HL-60 (cell line): ENCODE results near the gene NEK11.
"Not testable (repeated sequence)": the region's sequence is repeated elsewhere in the genome, so short reads cannot be mapped to it uniquely, and the experiment has no call there.

Source experiments
- DNase-seq, 2 experiments: peaks; one replicate each; pipeline ENCODE4 v3.0.0-alpha.2; 2010 to 2020; ENCODE audit warnings: low read depth in 1 of 2, low spot score in 1 of 2
- H3K27ac ChIP-seq: fragments of 250-450 bp; sonication (Bioruptor Pico); replicated peaks from 2 replicates; pipeline ENCODE4 v1.5.1; 2020; ENCODE audit warnings: mild to moderate bottlenecking, moderate library complexity
- H3K27me3 ChIP-seq: fragments of 250-450 bp; sonication (Bioruptor Pico); 2 replicates; pipeline ENCODE4 v1.5.1; 2021; ENCODE audit warnings: mild to moderate bottlenecking, moderate library complexity; ENCODE audit not compliant: insufficient read depth, poor library complexity, severe bottlenecking
- H3K4me3 ChIP-seq: replicated peaks from 2 replicates; pipeline ENCODE4 v1.5.1; 2011; ENCODE audit warnings: mild to moderate bottlenecking, control low read depth, low read length; ENCODE audit not compliant: insufficient read depth
- GABPA ChIP-seq: IDR thresholded peaks from 2 replicates; pipeline ENCODE4 v1.6.1; 2012; ENCODE audit warnings: low read depth
- POLR2AphosphoS5 ChIP-seq: IDR thresholded peaks from 2 replicates; pipeline ENCODE4 v1.6.1; 2012; ENCODE audit warnings: low read depth
- SPI1 ChIP-seq: IDR thresholded peaks from 2 replicates; pipeline ENCODE4 v1.6.1; 2012; ENCODE audit warnings: low read depth, mild to moderate bottlenecking, borderline replicate concordance
- TF ChIP-seq, protein P1 (sequence below): IDR thresholded peaks from 2 replicates; pipeline ENCODE4 v1.6.1; 2012; ENCODE audit warnings: low read depth; ENCODE audit not compliant: insufficient replicate concordance
- TF ChIP-seq, protein P2 (sequence below): IDR thresholded peaks from one replicate; pipeline ENCODE4 v1.5.1; 2011; ENCODE audit warnings: low read length, control low read depth, inconsistent platforms; ENCODE audit not compliant: insufficient read depth

The NEK11 gene

DNA sequence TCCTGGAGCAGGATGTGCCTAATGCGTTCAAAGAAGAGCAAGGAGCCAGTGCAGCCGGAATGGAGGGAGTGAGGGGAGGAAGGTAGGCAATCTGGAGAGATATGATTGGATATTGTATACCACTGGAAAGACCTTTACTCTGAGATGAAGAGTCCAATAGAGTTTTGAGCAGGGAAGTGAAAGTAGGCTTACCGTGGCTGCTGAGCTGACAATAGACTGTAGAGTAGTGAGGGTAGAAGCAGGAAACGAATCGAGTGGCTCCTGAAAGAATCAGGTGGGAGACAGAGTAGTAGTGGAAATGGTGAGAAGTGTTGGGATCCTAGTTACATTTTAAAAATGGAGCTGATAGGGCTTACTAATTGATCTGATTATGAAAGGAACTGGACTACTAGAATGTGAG, 303.1 kb downstream of the NEK11 start:
- no peaks in the 10 kb centered on the region for H3K27me3 ChIP-seq
- no peak overlapping the region for H3K4me3 ChIP-seq
- no peak for DNase-seq
- no peak overlapping the region for H3K27ac ChIP-seq
- TF ChIP-seq, protein P1, sequence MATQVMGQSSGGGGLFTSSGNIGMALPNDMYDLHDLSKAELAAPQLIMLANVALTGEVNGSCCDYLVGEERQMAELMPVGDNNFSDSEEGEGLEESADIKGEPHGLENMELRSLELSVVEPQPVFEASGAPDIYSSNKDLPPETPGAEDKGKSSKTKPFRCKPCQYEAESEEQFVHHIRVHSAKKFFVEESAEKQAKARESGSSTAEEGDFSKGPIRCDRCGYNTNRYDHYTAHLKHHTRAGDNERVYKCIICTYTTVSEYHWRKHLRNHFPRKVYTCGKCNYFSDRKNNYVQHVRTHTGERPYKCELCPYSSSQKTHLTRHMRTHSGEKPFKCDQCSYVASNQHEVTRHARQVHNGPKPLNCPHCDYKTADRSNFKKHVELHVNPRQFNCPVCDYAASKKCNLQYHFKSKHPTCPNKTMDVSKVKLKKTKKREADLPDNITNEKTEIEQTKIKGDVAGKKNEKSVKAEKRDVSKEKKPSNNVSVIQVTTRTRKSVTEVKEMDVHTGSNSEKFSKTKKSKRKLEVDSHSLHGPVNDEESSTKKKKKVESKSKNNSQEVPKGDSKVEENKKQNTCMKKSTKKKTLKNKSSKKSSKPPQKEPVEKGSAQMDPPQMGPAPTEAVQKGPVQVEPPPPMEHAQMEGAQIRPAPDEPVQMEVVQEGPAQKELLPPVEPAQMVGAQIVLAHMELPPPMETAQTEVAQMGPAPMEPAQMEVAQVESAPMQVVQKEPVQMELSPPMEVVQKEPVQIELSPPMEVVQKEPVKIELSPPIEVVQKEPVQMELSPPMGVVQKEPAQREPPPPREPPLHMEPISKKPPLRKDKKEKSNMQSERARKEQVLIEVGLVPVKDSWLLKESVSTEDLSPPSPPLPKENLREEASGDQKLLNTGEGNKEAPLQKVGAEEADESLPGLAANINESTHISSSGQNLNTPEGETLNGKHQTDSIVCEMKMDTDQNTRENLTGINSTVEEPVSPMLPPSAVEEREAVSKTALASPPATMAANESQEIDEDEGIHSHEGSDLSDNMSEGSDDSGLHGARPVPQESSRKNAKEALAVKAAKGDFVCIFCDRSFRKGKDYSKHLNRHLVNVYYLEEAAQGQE, result no peak
- TF ChIP-seq SPI1, result no peak
- TF ChIP-seq GABPA, result no peak
- TF ChIP-seq POLR2AphosphoS5, result no peak
- TF ChIP-seq, protein P2, sequence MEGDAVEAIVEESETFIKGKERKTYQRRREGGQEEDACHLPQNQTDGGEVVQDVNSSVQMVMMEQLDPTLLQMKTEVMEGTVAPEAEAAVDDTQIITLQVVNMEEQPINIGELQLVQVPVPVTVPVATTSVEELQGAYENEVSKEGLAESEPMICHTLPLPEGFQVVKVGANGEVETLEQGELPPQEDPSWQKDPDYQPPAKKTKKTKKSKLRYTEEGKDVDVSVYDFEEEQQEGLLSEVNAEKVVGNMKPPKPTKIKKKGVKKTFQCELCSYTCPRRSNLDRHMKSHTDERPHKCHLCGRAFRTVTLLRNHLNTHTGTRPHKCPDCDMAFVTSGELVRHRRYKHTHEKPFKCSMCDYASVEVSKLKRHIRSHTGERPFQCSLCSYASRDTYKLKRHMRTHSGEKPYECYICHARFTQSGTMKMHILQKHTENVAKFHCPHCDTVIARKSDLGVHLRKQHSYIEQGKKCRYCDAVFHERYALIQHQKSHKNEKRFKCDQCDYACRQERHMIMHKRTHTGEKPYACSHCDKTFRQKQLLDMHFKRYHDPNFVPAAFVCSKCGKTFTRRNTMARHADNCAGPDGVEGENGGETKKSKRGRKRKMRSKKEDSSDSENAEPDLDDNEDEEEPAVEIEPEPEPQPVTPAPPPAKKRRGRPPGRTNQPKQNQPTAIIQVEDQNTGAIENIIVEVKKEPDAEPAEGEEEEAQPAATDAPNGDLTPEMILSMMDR, result no peak

DNA sequence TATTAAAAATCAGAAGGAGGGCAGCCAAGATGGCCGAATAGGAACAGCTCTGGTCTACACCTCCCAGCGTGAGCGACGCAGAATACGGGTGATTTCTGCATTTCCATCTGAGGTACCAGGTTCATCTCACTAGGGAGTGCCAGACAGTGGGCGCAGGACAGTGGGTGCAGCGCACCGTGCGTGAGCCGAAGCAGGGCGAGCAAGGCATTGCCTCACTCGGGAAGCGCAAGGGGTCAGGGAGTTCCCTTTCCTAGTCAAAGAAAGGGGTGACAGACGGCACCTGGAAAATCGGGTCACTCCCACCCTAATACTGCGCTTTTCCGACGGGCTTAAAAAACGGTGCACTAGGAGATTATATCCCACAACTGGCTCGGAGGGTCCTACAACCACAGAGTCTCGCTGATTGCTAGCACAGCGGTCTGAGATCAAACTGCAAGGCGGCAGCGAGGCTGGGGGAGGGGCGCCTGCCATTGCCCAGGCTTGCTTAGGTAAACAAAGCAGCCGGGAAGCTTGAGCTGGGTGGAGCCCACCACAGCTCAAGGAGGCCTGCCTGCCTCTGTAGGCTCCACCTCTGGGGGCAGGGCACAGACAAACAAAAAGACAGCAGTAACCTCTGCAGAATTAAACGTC, 304.9 kb downstream of the NEK11 start:
- not testable (repeated sequence) for H3K27me3 ChIP-seq, H3K27ac ChIP-seq, H3K4me3 ChIP-seq, DNase-seq

DNA sequence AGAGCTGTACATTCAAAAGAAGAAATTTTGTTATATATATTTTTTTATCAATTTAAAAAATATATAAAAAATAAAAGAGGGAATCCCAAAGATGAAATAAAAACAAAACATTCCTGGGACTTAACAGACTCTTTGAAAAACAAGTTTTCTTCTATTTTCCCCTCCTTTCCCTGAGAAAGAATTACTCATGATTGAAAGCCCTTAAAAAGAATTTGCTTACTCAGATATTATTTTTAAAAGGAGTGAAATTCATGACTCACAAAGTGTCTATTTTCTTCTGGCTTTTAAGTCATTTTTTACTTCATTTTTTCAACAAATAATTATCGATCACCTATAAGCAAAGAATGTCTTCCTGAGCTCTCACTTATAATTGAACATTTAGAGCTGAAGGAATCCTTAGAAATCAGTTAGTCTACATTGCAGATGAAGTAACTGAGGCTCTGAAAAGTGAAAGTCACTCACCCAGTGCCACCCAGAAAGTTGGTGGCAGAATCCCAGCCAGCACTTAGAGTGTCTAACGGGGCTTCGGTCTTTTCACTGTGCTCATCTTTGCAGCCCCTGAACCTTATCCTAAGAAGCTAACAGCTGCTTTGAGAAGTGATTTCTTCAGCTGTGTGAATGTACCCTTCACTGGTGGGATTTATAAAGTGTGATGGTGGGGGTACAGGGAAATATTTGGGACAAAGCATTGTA, 312.4 kb downstream of the NEK11 start:
- Histone ChIP-seq H3K27ac (no peak overlapping the region), H3K27me3 (no peaks in the 10 kb centered on the region), H3K4me3 (no peak overlapping the region)
- no peak for DNase-seq
- TF ChIP-seq GABPA (no peak), POLR2AphosphoS5 (no peak), SPI1 (no peak)
- TF ChIP-seq, protein P1, result no peak
- TF ChIP-seq, protein P2, result no peak

DNA sequence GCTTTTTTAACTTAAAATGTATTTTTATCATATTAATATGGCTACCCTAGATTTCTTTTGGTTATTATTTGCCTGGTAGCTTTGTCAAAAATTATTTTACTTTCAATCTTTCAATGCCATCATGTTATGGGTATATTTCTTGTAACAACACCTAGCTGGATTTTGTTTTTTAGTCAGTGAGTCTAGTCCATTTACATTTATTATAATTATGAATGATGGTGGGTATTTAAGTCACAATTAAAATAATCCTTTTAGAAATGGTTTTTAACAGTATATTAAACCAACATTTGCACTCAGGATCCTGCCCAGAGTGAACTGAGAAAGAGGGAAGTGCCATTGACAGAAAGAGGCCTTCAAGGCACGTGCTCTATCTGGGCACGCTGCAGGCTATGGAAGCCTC, 315.1 kb downstream of the NEK11 start:
- peak; percentile 31; the same call in 1 of the 2 replicates for TF ChIP-seq SPI1
- TF ChIP-seq, protein P1, result no peak
- TF ChIP-seq, protein P2, result no peak
- no peak for TF ChIP-seq GABPA
- no peak for TF ChIP-seq POLR2AphosphoS5
- no peak for DNase-seq
- Histone ChIP-seq H3K27ac (no peak overlapping the region), H3K4me3 (no peak overlapping the region), H3K27me3 (no peaks in the 10 kb centered on the region)
